ENCODE data around the gene MRPL17.

MRPL17 gene

GRCh38 chr11:6633422-6634408, 49.4 kb downstream of the MRPL17 start:
- H3K4me3 ChIP-seq (ENCODE audit: low read depth, low read length) = no peak overlapping the region
- no peak for TF ChIP-seq CTCF (IDR thresholded peaks at IDR 0.05; ENCODE audit: insufficient read depth, low read depth, low read length, missing control alignments)
- no peak for DNase-seq (ENCODE audit: low read depth)

- DNase-seq (ENCODE audit: low read depth) = no peak
- TF ChIP-seq CTCF (IDR thresholded peaks at IDR 0.05; ENCODE audit: insufficient read depth, low read depth, low read length, missing control alignments) = no peak
- H3K4me3 ChIP-seq (ENCODE audit: low read depth, low read length) = no peak overlapping the region
Measured at GRCh38 chr11:6632116-6633073, 50.7 kb downstream of the MRPL17 start.

- no peak for TF ChIP-seq CTCF (IDR thresholded peaks at IDR 0.05; ENCODE audit: insufficient read depth, low read depth, low read length, missing control alignments)
- no peak for DNase-seq (ENCODE audit: low read depth)
Measured at GRCh38 chr11:6631361-6631890, 51.7 kb downstream of the MRPL17 start.

GRCh38 chr11:6630632-6631291, 52.4 kb downstream of the MRPL17 start:
- no peak for TF ChIP-seq CTCF (IDR thresholded peaks at IDR 0.05; ENCODE audit: insufficient read depth, low read depth, low read length, missing control alignments)
- H3K4me3 ChIP-seq (ENCODE audit: low read depth, low read length) = no peak overlapping the region
- no peak for DNase-seq (ENCODE audit: low read depth)

More at GRCh38 chr11:6631361-6631890, 51.7 kb downstream of the MRPL17 start:
- H3K4me3 ChIP-seq (ENCODE audit: low read depth, low read length) = no peak overlapping the region
